Lower lobe of right lung (tissue), 2 donors: ENCODE measurements around the gene LINGO4. TPM values are rescaled to one million over a fixed set of nuclear protein-coding genes. Genes with fewer than 3 reads are reported as not detected.
A peak's percentile ranks its signal among the peaks of the same experiment; 100 is the strongest.

Source experiments
- ATAC-seq, 2 donors: fragments of 200-7000 bp; cut with Tn5 transposase; one replicate each; pipeline ENCODE4 v1.9.1; 2020 to 2022; ENCODE audit warnings: mild to moderate bottlenecking in 2 of 2, moderate library complexity in 2 of 2
- DNase-seq: peaks from one replicate; pipeline ENCODE4 v3.0.0-alpha.2; 2020
- H3K27ac ChIP-seq: fragments of 200-600 bp; one replicate; pipeline ENCODE4 v1.8.0; 2022
- H3K27me3 ChIP-seq: fragments of 200-600 bp; one replicate; pipeline ENCODE4 v1.8.0; 2022; ENCODE audit warnings: low read depth
- H3K36me3 ChIP-seq: fragments of 200-600 bp; one replicate; pipeline ENCODE4 v1.8.0; 2022; ENCODE audit warnings: mild to moderate bottlenecking
- H3K4me1 ChIP-seq: fragments of 200-600 bp; one replicate; pipeline ENCODE4 v1.8.0; 2022
- H3K4me3 ChIP-seq: fragments of 200-600 bp; one replicate; pipeline ENCODE4 v1.8.0; 2022; ENCODE audit warnings: mild to moderate bottlenecking
- H3K9me3 ChIP-seq: fragments of 200-600 bp; one replicate; pipeline ENCODE4 v1.8.0; 2022
- intact Hi-C: fragments of 100-400 bp; cut with DNase I; formaldehyde crosslinking; loops from one replicate; pipeline ENCODE4 v1.11.0; 2022
- total RNA-seq: library from RNA; stranded (reverse); fragmentation: NEBNext Ultra II Directional; extraction: Animal tissue kit (Norgen Biotek cat#: 25700); gene quantifications from one replicate; pipeline ENCODE4 v1.2.1, GENCODE V29; 2021
- TF ChIP-seq, protein P1 (sequence below): fragments of 200-600 bp; IDR thresholded peaks from one replicate; pipeline ENCODE4 v1.8.0; 2022; ENCODE audit warnings: antibody characterized with exemption, mild to moderate bottlenecking
- donor health status: DM: no; HTN: yes; CAD: no; lungs with severe emphysema.

The LINGO4 gene
- total RNA-seq, 1 donor from 2014 or later, result 0.50 TPM

DNA sequence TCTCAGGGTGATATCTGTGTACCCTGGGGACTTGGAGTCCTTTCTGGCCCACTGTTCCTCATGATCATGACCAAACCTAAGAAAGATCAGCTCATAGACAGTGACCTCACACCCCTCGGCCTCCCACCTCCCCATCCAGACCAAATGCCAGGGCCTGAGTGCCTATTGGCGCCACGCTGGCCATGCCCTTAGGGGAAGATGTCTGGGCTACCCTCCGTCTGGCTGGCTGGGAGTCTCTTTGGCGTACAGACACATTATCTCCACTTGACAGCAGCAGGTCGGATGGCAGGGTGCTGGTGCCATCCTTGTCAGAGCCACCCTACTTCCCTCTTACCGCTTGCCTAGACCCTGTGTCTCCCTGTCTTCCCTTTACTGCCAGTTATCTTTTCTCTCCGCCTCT, 18.0 kb upstream of the LINGO4 start:
- no peak for DNase-seq
- Histone ChIP-seq H3K4me1 (peaks cover 10% of the 10 kb centered on the region), H3K9me3 (no peaks in the 10 kb centered on the region), H3K4me3 (no peak overlapping the region), H3K27me3 (no peaks in the 10 kb centered on the region), H3K27ac (no peak overlapping the region), H3K36me3 (no peaks in the 10 kb centered on the region)
- TF ChIP-seq, protein P1, sequence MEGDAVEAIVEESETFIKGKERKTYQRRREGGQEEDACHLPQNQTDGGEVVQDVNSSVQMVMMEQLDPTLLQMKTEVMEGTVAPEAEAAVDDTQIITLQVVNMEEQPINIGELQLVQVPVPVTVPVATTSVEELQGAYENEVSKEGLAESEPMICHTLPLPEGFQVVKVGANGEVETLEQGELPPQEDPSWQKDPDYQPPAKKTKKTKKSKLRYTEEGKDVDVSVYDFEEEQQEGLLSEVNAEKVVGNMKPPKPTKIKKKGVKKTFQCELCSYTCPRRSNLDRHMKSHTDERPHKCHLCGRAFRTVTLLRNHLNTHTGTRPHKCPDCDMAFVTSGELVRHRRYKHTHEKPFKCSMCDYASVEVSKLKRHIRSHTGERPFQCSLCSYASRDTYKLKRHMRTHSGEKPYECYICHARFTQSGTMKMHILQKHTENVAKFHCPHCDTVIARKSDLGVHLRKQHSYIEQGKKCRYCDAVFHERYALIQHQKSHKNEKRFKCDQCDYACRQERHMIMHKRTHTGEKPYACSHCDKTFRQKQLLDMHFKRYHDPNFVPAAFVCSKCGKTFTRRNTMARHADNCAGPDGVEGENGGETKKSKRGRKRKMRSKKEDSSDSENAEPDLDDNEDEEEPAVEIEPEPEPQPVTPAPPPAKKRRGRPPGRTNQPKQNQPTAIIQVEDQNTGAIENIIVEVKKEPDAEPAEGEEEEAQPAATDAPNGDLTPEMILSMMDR, result no peak
- intact Hi-C loops, result no loop called here
- ATAC-seq, result no peak

DNA sequence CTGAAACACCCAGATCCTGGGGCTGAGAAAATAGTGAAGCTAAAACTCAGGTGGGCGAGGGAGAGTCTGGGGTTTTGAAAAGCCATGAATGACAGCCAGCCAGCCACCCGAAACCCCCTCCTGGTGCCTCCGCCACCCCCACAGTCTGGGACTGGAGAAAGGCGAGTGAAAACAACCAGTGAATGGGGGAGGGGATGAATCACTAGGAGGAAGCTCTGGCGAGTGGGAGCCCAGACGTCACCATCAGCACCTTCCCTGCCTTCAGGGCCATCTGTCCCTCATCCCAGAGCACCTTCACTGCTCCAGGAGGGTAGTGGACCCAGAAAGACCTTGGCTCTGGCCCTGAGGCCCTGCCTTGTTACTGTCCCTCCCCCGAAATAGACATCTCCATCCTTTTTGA, 17.2 kb upstream of the LINGO4 start:
- Histone ChIP-seq H3K27me3 (no peaks in the 10 kb centered on the region), H3K9me3 (no peaks in the 10 kb centered on the region), H3K4me1 (peaks cover 8% of the 10 kb centered on the region), H3K4me3 (no peak overlapping the region), H3K27ac (no peak overlapping the region), H3K36me3 (no peaks in the 10 kb centered on the region)
- TF ChIP-seq, protein P1, result no peak
- ATAC-seq, result no peak
- intact Hi-C loops, result no loop called here
- no peak for DNase-seq

DNA sequence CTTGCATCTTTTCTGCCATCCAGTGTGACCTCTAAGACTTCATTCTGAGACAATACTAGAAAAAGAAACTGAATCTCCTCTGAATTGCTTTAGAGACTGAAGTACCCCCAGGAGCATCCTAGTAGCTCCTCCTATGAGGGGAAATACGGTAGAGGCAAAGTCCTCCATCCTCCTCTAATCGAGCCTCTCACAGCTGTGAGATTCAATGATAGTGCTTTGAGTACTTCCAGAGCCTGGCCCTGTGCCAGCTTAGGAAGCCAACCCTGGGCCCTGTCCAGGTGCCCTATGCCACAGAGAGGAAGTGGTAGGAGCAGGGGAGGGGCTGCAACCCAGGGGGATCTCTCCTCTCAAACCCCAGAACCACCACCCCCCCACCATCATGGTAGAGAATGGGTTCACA, 15.7 kb upstream of the LINGO4 start:
- H3K27me3 ChIP-seq, result no peaks in the 10 kb centered on the region
- ATAC-seq (peak in 1 of 2 donors; percentile 18), DNase-seq (no peak)
- intact Hi-C loops, result no loop called here
- no peaks in the 10 kb centered on the region for H3K9me3 ChIP-seq
- H3K27ac ChIP-seq, result no peak overlapping the region
- peaks cover 8% of the 10 kb centered on the region for H3K36me3 ChIP-seq
- no peak overlapping the region for H3K4me3 ChIP-seq
- TF ChIP-seq, protein P1, result no peak
- peaks cover 8% of the 10 kb centered on the region for H3K4me1 ChIP-seq

DNA sequence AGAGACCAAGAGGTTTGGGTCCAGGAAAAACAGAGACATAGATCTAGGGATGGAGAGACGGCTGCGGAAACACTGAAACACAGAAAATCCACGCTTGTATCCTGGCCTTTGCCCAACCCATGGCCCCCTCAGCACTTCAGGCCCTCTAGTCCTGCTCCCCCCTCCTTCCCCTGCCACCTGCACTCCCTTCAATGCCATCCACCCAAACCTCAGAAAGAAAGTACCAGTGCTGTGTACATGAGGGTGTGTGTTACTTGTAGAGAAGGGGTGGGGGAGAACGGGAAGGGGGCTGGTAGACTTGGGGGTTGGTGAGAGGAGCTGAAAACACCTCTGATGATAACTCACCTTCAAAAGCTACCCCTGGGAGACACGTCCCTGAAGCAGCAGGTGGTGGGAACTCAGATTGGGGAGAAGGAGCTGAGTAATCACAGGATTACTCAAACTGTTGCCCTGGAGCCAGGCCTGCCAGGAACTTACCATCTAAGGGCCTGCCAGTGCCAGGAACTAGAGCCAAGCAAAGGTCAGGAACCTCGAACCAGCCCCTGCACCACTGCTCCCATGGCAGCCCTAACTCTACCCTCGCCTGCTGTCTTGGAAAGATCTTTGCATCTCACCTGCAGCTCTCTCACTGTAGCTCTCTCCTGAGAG, 14.9 kb upstream of the LINGO4 start:
- peaks cover 8% of the 10 kb centered on the region for H3K4me1 ChIP-seq
- no peaks in the 10 kb centered on the region for H3K9me3 ChIP-seq
- DNase-seq (no peak), ATAC-seq (peak in 1 of 2 donors; percentile 24)
- intact Hi-C loops, result no loop called here
- H3K27ac ChIP-seq, result no peak overlapping the region
- H3K27me3 ChIP-seq, result no peaks in the 10 kb centered on the region
- peaks cover 12% of the 10 kb centered on the region for H3K36me3 ChIP-seq
- TF ChIP-seq, protein P1, result no peak
- no peak overlapping the region for H3K4me3 ChIP-seq

DNA sequence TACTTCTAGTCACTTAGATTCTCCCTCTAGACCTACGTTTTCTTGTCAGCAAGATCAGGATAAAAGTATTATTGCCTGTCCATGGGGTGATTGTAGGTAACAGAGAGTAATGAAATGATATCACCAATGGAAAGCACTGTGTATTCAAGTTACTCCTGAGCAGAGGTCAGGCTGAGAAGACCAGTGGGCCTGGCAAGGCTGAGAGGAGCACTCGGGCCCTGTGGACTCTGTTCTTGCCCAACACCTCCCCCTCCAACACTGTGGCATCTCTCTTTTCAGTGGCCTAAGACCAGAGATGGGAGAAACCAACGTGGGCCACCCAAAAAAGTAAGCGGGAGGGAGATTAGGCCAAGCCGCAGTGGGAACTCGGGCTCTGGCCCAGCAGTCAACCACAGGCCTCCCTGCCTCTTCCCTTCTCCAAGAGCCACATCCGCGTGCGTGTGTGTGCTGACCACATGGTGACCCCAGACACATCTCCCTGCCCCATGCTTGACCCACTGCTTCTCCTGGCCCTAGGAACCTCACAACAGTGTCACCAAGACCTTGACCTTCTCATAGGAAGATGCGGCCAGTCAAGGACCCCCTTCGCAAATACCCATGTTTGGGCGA, 14.1 kb upstream of the LINGO4 start:
- ATAC-seq, result no peak
- Histone ChIP-seq H3K9me3 (no peaks in the 10 kb centered on the region), H3K27me3 (no peaks in the 10 kb centered on the region), H3K4me1 (peaks cover 8% of the 10 kb centered on the region), H3K4me3 (no peak overlapping the region), H3K36me3 (peaks cover 13% of the 10 kb centered on the region), H3K27ac (no peak overlapping the region)
- intact Hi-C loops, result no loop called here
- no peak for DNase-seq
- TF ChIP-seq, protein P1, result no peak
